Prostate gland (tissue), 2 donors: Measurements from ENCODE around the gene KIAA1586. TPM values are rescaled to one million over a fixed set of nuclear protein-coding genes. Genes with fewer than 3 reads are reported as not detected.

Source experiments
- DNase-seq: peaks from one replicate; pipeline ENCODE4 v3.0.0-alpha.2; 2019; ENCODE audit warnings: low spot score
- H3K27ac ChIP-seq, 2 donors: fragments of 200-600 bp; sonication (generic); 2 replicates each; pipeline ENCODE4 v1.5.1; 2017 to 2019
- H3K27me3 ChIP-seq: fragments of 200-600 bp; sonication (generic); replicated peaks from 2 replicates; pipeline ENCODE4 v1.5.1; 2019; ENCODE audit not compliant: insufficient read depth
- H3K36me3 ChIP-seq, 2 donors: fragments of 200-600 bp; sonication (generic); 1 replicate in 1 of 2; 2 replicates in 1 of 2; pipeline versions ENCODE4 v1.5.1 to v1.8.1; 2017 to 2019
- H3K4me1 ChIP-seq: fragments of 200-600 bp; sonication (generic); replicated peaks from 2 replicates; pipeline ENCODE4 v1.5.1; 2019
- H3K4me3 ChIP-seq, 2 donors: fragments of 200-600 bp; sonication (generic); 2 replicates each; pipeline ENCODE4 v1.5.1; 2017 to 2019
- H3K9me3 ChIP-seq: fragments of 200-600 bp; sonication (generic); 2 replicates; pipeline ENCODE4 v1.5.1; 2017
- POLR2A ChIP-seq: fragments of 450-650 bp; IDR thresholded peaks from one replicate; pipeline ENCODE4 v1.6.1; 2016; ENCODE audit warnings: antibody characterized with exemption, mild to moderate bottlenecking
- POLR2AphosphoS5 ChIP-seq: sonication (generic); formaldehyde crosslinking; IDR thresholded peaks from one replicate; pipeline ENCODE4 v1.6.1; 2017; ENCODE audit warnings: antibody characterized with exemption
- WGBS: methylation state at CpG from one replicate; pipeline ENCODE4 v1.1.5; 2018; 5-methylcytosine and 5-hydroxymethylcytosine counted together
- intact Hi-C: fragments of 100-400 bp; cut with DNase I; formaldehyde crosslinking; loops from one replicate; pipeline ENCODE4 v1.14.2; 2022
- total RNA-seq, 2 donors: library from RNA; depleted of rRNA; stranded (reverse); fragments of >200 nt; gene quantifications; one replicate each; pipeline ENCODE4 v1.1.0, GENCODE V29; 2016
- TF ChIP-seq, protein P1 (sequence below), 4 experiments: fragments of 200-600 bp in 2 of 4; fragments of 450-650 bp in 2 of 4; sonication (generic) in 2 of 4; IDR thresholded peaks; 1 replicate in 3 of 4; 2 replicates in 1 of 4; pipeline ENCODE4 v1.5.1; 2016 to 2019; ENCODE audit warnings: antibody characterized with exemption in 4 of 4, mild to moderate bottlenecking in 2 of 4, moderate library complexity in 2 of 4

The KIAA1586 gene
- total RNA-seq, 2 donors from 2014 or later: 7.8 to 9.2 TPM

DNA sequence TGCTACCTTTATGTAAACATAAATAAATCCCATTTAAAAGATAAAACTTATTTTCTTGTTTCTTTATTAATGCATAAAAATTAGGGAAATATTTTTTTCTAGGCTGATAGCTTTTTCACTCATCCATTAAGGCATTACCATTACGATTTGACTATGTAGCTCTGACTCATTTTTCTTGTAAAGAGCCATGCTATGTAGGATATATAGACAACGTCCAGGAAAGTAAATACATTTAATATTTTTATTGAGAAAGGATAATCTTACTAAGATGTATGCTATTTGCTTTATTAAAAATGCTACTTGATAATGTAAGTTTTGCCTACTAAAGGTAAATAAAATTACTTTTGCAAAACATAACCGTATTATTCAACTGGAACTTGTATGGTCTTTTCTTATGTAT, 19.2 kb upstream of the KIAA1586 start:
- Histone ChIP-seq H3K27ac (no peak overlapping the region), H3K36me3 (no peaks in the 10 kb centered on the region), H3K27me3 (no peaks in the 10 kb centered on the region), H3K9me3 (no peaks in the 10 kb centered on the region), H3K4me3 (no peak overlapping the region), H3K4me1 (no peaks in the 10 kb centered on the region)
- DNase-seq: no peak
- TF ChIP-seq POLR2AphosphoS5 (no peak), POLR2A (no peak)
- TF ChIP-seq, protein P1, sequence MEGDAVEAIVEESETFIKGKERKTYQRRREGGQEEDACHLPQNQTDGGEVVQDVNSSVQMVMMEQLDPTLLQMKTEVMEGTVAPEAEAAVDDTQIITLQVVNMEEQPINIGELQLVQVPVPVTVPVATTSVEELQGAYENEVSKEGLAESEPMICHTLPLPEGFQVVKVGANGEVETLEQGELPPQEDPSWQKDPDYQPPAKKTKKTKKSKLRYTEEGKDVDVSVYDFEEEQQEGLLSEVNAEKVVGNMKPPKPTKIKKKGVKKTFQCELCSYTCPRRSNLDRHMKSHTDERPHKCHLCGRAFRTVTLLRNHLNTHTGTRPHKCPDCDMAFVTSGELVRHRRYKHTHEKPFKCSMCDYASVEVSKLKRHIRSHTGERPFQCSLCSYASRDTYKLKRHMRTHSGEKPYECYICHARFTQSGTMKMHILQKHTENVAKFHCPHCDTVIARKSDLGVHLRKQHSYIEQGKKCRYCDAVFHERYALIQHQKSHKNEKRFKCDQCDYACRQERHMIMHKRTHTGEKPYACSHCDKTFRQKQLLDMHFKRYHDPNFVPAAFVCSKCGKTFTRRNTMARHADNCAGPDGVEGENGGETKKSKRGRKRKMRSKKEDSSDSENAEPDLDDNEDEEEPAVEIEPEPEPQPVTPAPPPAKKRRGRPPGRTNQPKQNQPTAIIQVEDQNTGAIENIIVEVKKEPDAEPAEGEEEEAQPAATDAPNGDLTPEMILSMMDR (IDR thresholded peaks at IDR 0.05): no peak
- WGBS: 75% methylated on average over 3 of the region's 3 CpGs
- intact Hi-C loops: no loop called here

DNA sequence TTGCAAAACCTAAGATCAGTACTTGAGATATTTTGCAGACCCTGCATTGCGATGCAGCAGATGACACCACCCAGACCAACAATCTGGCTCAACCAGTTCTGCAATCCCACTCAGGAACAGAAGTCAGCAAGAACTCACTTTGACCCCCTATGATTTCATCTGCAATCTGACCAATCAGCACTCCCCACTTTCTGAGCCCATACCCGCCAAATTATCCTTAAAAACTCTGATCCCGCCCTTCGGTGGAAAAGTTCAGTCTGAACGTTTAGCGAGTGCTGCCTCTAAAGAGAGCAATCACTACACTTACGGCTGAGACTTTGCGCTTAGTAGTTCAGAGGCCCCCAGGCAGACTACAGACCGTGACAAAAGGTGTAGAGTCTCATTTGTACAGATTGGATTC, 17.3 kb upstream of the KIAA1586 start:
- Histone ChIP-seq H3K4me1 (no peaks in the 10 kb centered on the region), H3K27me3 (no peaks in the 10 kb centered on the region), H3K36me3 (no peaks in the 10 kb centered on the region), H3K9me3 (no peaks in the 10 kb centered on the region), H3K27ac (no peak overlapping the region), H3K4me3 (no peak overlapping the region)
- no peak for DNase-seq
- TF ChIP-seq, protein P1 (IDR thresholded peaks at IDR 0.05): no peak
- TF ChIP-seq POLR2A (no peak), POLR2AphosphoS5 (no peak)
- intact Hi-C loops: no loop called here
- 82% methylated on average over 9 of the region's 9 CpGs for WGBS

DNA sequence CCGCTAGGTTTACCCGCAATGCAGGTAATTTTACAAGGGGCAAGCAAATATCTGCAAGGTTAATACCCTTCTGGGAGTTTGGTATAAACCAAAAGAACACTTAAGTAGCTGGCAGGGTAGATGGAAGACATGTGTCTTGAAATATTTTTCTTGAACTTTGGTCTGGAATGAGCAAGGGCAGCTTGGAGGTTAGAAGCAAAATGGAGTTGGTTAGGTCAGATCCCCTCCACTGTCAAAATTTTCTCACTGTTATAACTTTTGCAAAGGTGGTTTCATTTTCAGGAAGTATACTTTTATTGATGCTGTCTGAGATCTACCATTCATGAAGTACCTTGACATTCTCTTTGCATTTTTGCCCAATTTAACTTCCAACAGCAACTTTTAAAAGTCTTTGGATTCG, 13.3 kb upstream of the KIAA1586 start:
- DNase-seq: no peak
- Histone ChIP-seq H3K27ac (no peak overlapping the region), H3K4me1 (no peaks in the 10 kb centered on the region), H3K9me3 (no peaks in the 10 kb centered on the region), H3K36me3 (no peaks in the 10 kb centered on the region), H3K4me3 (no peak overlapping the region), H3K27me3 (no peaks in the 10 kb centered on the region)
- TF ChIP-seq, protein P1 (IDR thresholded peaks at IDR 0.05): no peak
- TF ChIP-seq POLR2AphosphoS5: no peak
- WGBS: 68% methylated on average over 3 of the region's 3 CpGs
- intact Hi-C loops: no loop called here

DNA sequence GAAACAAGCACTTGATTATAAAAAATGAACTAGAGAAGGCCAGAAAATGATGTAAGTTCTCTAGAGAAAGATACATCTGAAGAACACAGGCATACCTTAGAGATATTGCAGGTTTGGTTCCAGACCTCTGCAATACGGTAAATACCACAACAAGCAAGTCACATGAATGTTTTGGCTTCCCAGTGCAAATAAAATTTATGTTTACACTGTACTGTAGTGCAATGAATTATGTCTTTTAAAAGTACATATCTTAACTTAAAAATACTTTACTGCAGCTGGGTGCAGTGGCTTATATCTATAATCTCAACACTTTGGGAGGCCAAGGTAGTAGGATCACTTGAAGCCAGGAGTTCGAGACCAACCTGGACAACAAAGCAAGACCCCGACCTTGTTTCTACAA, 10.9 kb upstream of the KIAA1586 start:
- intact Hi-C loops: no loop called here
- Histone ChIP-seq H3K4me3 (no peak overlapping the region), H3K9me3 (no peaks in the 10 kb centered on the region), H3K36me3 (no peaks in the 10 kb centered on the region), H3K27ac (no peak overlapping the region), H3K4me1 (no peaks in the 10 kb centered on the region), H3K27me3 (no peaks in the 10 kb centered on the region)
- TF ChIP-seq POLR2A (no peak), POLR2AphosphoS5 (no peak)
- TF ChIP-seq, protein P1 (IDR thresholded peaks at IDR 0.05): no peak
- no peak for DNase-seq
- 15% methylated on average over 3 of the region's 3 CpGs for WGBS

GRCh38 chr6:57038906-57039305, 7.6 kb upstream of the KIAA1586 start:
- TF ChIP-seq POLR2AphosphoS5: no peak
- TF ChIP-seq POLR2A: no peak
- TF ChIP-seq, protein P1 (IDR thresholded peaks at IDR 0.05): no peak
- H3K27me3 ChIP-seq: no peaks in the 10 kb centered on the region
- no peaks in the 10 kb centered on the region for H3K4me1 ChIP-seq
- WGBS: 94% methylated on average over 2 of the region's 2 CpGs
- no peak for DNase-seq
- intact Hi-C loops: no loop called here
- H3K36me3 ChIP-seq: no peaks in the 10 kb centered on the region
- no peak overlapping the region for H3K27ac ChIP-seq
- H3K4me3 ChIP-seq: no peak overlapping the region
- no peaks in the 10 kb centered on the region for H3K9me3 ChIP-seq
